ENCODE measurements around the gene PSMG3.
A peak's percentile ranks its signal among the peaks of the same experiment; 100 is the strongest.

The PSMG3 gene, protein sequence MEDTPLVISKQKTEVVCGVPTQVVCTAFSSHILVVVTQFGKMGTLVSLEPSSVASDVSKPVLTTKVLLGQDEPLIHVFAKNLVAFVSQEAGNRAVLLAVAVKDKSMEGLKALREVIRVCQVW

DNA sequence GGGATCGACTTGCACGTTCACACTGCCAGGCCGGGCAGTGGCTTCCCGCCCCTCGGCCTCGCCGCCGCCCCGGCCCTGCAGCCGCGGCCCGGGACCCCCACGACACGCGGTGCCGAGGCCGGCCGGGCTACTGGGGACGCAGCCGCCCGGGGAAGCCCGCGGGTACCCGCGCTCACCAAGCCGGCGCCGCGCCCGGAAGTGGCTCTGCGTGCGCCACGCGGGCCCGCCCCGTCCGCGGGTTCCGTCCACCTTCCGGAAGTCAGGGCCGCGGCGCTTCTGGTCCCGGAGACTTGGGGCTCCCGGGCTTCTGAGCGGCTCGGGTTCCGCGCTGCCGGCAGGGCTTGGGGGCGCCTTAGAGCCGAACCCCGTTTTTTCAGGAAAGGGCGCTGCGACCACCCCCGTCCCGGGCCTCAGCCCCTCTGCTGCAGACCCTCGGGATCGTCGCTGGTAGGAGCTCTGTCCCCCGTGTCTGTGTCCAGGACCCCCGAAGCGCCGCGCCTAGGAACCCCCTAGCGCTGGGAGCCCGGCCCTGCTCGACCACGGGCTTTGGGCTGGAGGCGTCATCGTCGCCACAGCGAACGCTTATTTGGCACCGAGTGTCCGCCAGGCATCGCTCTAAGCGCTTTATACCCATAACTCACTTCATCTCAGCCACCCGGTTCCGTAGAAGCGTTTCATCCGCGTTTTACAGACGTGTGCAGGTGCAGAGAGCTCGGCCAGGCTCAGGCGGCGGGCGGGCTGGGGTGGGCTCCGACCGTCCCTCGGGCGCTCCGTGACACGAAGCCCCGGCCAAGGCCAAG, at the start of gene PSMG3:
TSS of gene PSMG3 (minus strand) at position 200 of the 800 bp plus-strand sequence. CDS start 693 bp downstream, outside the sequence.
- peak; percentile 79 for DNase-seq (ENCODE audit: low read depth, low spot score)

DNA sequence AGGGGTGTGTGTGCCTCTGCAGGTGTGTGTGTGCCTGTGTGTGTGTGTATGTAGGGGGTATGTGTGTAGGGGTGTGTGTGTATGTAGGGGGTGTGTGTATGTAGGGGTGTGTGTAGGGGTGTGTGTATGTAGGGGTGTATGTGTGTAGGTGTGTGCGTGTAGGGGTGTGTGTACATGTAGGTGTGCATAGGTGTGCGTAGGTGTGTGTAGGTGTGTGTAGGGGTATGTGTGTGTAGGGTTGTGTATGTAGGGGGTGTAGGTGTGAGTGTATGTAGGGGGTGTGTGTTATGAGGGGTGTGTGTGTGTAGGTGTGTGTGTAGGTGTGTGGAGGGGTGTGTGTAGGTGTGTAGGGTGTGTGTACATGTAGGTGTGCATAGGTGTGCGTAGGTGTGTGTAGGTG, 48.6 kb upstream of the PSMG3 start:
- no peak for DNase-seq (ENCODE audit: low read depth, low spot score)

DNA sequence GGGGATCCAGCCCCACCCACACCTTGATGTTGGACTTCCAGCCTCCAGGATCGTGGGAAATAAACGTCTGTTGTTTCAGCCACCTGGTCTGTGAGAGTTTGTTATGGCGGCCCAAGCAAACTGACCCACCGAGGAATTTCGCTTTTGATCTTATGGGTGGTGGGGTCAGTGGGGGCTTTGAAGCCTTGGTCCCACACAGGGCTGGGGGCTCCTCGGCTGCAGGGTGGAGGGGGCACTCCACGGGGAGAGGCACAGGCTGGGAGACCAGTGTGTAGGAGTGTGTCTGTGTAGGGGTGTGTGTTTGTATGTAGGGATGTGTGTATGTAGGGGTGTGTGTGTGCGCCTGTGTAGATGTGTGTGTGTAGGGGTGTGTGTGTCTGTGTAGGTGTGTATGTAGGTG, 48.1 kb upstream of the PSMG3 start:
- DNase-seq (ENCODE audit: low read depth, low spot score) = no peak

DNA sequence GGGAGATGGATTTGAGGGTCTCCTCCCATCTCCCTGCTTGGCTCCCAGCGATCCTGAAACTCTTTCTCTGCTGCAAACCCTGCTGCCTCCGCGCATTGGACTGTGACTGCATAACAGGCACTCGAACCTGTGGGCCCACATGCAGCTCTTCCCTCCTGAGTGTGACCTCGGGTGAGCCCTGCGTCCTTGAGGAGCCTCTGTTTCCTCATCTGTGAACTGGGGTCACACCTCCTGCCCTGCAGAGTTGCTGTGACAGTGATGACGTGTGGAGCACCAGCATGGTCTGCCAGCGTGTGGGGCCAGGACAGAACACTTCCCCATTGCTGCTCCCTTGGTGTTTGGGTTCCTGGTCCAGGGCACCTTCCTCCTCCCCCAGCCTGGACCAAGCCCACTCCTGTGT, 46.9 kb upstream of the PSMG3 start:
- DNase-seq (ENCODE audit: low read depth, low spot score) = no peak

DNA sequence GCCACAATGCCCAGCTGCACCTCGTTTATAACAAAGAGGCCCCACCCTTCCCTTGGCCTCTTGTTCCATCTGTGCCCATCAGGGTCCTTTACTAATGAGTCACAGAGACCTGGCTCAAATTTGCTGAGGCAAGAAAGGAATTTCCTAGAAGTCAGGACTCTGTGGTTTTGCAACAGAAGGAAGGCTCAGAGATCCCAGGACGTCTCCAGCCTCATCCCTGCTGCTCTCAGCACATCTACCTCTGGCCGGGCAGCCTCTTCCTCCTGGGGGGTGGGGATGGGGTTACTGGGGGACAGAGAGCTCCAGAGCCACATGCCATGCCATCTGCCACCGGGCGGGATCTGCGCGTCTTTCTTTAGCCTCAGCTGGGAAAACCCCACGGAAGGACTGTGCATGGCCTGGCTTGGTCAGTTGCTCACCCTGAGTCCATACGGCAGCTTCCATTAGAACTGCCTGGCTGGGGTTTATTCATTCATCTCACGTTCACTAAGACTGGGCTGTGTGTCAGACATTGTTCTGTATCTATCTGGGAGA, 41.9 kb upstream of the PSMG3 start:
- DNase-seq (ENCODE audit: low read depth, low spot score) = no peak

DNA sequence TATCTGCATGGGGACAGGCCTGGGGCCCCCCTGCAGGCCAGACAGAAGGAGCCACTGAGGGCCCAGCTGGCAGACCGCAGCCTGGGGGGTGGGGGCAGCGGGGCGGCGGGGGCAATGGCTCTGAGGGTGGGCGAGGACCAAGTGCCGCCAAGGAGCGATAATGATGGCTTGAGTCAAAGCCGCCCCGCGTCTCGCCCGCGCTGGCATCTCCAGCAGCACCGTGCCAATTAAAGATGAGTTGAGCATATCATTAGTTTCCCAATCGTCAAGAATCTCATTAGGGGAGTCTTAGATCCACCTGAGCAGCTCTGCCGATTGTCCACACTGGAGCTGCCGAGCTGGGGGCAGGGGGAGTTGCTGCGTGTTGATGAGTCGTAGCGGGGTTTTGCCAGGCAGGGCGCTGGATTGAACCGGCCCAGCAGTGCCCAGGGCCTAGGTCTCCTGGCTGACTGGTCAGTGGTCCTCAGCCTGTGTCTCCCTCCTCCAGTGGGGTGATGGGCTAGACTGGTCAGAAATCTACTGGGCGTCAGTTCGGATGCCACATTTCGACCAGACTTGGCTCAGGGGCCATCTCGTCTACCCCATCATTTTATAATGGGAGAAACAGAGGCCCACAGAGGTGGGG, 41.0 kb upstream of the PSMG3 start:
- DNase-seq (ENCODE audit: low read depth, low spot score) = no peak

DNA sequence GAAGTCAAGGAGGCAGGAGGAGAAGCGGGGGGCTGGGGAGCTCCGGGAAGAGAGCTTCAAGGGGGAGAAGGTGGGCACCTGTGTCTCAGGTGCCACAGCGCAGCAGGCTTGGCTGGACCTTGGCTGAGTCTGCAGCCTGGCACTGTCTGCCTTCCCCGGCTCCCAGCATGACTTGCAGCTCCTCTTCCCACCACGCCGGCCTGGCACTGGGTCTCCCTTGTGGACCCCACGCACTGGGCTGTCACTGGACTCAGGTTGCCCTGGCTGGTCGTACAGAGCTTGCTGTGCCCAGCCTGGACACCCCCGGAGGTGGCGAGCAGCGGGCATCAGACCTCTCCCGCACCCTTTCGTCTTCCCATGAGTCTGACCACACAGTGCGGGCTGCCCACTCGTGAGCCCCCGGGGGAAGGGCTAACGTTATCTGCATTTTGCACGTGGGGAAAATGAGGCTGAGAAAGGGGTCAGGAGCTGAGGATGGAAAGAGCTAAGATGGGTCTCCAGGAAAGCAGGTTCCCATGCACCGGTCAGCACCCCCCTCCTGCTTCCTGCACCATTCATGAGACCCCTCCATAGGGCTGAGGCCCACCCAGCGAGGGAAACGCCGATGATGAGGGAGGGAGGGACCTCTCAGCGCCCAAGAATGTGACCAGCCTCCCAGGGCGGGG, 40.3 kb upstream of the PSMG3 start:
- no peak for DNase-seq (ENCODE audit: low read depth, low spot score)

DNA sequence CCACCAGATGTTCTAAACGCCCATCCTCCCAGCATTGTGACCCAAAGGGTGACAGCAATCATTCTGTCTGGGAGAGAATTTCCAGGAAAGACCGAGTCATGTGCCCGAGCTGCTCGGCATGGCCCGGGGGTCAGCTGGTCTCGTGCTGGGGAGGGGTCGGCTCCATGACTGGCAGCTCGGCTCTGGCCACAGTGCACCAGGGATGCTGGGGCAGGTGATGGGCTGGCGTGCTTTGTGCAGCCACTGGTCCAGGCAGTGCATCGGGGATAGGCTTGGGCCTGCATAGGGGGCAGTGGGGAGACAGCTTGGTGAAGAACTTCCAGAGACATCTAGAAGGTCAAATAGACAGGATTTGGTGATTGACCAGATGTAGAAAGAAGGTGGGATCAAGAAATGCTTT, 39.2 kb upstream of the PSMG3 start:
- no peak for DNase-seq (ENCODE audit: low read depth, low spot score)

DNA sequence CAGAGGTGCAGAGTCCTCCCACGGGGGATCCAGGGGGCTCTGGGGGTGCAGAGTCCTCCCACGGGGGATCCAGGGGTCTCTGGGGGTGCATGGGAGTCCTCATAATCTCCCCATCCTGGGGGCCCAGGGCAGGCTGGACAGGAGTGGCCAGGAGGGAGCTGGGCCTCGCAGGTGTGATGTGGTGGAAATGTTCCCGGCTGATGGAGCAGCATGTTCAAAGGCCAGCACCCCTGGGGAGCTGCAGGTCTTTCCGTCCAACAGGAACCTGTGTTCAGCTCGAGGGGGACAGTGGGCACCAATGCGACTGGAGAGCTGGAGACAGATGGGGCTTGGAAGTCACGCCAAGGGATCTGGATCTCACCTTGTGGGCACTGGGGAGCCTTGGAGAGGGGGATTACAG, 38.5 kb upstream of the PSMG3 start:
- no peak for DNase-seq (ENCODE audit: low read depth, low spot score)

DNA sequence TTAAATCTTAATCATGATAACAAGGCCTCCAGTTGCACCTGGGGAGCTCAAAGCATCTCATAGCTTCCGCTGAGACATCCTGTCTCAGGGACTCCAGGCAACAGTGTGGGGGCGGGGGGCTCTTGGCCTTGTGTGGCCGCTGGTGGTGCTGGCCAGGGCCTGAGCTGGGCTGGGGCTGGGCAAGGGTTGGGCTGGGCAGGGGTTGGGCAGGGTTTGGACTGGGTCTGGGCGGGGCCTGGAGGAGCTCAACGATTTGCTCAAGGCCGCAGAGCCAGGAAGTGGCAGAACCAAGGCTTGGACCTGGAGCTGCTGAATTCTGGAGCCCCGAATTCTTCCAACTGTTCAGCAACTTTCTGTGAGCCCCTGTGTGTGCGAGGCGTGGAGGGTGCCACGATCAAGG, 37.9 kb upstream of the PSMG3 start:
- DNase-seq (ENCODE audit: low read depth, low spot score) = no peak

DNA sequence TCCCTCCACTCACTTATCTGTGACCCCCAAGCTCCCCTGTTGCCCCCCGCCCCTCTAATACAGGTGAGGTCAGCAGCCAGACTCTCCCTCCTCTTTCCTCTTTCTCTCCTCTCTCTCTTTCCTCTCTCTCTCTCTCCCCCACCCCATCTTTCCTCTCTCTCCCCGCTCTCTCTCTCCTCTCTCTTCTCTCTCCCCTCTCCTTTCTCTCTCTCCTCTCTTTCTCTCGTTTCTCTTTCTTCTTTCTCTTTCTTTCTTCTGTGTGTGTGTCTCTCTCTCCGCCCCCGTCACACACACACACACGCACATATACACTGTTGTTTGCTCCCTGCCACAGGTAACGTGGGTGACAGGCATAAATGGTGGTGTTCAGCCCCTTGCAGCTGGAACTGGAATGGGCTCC, 37.2 kb upstream of the PSMG3 start:
- no peak for DNase-seq (ENCODE audit: low read depth, low spot score)

DNA sequence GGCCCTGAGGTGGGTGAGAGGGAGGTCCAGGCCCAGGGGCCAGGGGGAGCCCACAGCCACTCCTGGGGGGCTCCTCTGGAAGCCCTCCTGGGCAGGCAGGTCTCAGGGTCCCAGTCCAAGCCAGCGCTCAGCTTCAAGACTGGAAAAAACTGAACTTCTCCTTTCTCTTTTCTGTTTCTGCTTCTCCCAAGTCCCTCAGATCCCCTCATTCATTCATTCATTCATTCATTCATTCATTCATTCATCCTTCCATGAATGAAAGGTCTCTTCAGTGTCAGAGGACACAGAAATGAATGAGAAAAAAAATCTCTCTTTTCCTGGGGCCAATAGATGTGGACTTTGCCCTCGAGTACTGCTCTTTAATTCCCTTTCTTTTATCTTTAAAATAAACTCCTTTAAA, 34.6 kb upstream of the PSMG3 start:
- DNase-seq (ENCODE audit: low read depth, low spot score) = no peak

DNA sequence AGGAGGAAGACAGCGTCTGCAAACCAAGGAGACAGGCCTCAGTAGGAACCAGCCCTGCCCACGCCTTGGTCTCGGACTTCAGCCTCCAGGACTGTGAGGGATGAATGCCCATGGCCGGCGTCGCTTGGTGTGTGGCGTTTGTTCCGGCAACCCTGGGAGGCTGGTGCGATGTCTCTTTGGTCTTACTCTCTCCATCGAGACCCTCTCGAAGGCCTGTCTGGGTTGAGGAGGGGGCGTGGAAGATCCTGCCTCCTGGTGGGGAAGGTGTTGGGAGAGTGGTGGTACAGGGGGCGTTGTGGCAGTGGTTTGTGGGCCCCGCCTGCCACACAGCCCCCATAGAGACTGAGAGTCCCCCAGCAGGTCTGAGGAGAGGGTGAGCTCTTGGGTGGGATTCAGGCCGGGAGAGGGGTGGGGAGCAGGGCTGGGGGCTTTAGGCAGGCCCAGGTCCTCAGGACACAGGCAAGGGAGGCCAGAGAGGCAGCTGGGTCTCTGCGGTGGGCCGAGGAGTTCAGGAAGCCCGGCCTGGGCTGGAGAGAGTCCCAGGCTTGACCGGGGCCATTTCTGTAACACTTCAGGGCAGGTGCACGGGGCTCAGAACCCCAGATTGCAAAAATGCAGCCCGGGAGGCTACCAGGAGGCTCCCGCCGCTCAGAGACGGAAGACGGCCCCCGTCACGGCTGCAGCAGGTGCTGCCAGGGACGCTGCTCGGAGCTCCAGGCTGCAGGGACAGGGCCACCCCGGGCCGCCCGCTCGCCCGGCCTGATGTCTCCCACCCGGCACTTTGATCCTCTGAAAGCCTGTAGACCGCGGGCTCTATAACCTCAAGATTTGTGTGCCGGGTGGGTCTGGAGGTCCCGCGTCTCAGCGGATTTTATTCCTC, 33.8 kb upstream of the PSMG3 start:
- no peak for DNase-seq (ENCODE audit: low read depth, low spot score)

DNA sequence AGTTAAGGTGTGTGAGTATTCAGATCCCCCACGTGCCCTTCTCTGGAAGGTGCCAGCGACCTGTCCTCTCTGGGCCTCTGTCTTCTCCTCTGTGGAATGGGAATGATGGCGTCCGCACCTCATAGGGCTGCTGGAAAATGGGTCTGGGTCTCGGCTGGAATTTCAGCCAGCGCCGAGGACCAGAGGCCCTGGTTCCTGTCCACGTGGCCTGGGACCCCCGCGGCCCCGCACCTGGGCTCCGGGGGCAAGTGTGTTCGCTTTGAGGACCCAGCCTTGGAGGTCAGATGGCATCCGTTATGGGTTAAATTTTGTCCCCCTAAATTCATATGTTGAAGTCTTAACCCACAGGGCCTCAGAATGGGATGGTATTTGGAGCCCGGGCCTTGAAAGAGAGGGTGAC, 32.6 kb upstream of the PSMG3 start:
- no peak for DNase-seq (ENCODE audit: low read depth, low spot score)

DNA sequence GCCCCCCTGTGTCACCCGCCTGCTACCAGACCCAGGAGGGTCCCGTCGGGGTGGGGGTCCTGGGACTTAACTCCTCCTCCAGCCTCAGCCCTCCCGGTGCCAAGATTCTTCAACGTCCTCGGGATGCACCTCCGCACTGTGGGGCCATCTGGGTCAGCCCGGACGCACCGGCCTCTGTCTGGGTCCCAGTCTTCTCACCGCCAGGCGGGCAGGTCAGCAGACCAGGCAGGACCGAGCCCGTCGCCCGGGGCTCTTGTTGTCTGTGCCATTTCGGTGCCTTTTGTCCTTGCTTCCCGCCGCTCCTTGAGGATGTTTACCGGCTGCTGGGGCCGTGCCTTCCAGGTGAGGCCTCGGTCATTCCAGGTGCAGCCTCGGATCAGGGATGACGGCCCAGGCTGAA, 32.1 kb upstream of the PSMG3 start:
- DNase-seq (ENCODE audit: low read depth, low spot score) = no peak

DNA sequence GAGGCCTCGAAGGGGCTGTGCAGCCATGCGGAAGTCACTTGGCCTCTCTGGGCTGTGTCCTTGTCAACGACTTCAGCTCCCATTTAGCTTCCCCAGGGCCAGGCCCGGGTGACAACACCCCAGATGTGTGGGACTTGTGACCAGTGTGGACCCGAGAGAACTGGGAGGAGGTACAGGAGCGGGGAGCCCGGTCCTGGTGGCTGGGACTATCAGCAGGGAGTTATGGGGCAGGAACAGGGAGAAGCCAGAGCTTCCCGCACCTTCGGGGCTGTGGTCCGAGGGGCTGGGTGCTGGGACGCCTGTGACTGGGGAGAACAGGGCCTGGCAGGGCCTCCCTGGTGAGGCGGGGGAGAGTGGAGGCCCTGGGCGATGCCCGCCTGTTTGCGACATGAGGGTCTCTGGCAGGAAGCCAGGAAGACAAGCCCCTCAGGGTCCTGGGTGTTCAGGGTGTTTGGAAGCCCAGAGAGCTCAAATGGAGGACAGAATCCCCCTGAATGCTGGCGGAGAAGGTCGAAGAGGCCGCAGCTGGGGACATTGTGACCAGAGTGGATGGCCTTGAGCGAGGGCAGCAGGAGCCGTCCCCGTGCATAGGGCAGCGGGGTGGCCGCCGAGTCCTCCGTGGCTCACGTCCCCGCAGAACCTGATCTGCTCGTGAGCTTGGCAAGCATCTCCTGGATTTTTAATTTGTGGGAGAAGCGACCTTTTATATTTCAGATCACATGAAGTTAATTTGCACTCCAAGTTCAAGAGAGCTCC, 30.0 kb upstream of the PSMG3 start:
- DNase-seq (ENCODE audit: low read depth, low spot score) = no peak

DNA sequence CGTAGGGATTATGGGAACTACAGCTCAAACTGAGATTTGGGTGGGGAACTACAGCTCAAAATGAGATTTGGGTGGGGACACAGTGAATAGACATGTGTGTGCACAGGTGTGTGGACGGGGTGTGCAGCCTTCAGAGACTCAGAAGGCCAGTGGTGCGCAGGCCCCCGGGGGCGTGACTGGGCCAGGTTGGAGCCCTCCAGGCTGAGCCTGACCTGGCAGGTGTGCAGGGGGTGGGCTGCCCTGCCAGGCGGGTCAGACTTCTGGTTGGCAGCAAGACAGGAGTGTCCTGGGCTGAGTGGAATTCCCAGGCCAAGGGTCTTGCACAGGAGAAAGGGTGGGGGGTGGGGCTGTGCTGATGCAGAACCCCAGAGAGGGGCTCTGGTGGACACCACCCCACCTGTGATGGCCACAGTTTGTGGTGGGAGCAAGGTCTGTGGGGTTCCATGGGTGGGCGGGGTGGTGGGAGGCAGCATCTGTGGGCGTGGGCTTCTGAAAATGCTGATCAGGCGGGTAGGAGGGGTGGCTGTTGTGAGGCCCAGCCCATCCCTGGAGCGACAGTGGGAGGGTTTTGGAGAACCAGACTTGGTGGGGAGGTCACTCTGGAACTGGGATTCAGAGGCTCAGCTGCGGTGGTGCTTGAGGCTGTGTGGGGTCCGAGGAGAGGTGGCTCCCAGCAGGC, 29.3 kb upstream of the PSMG3 start:
- DNase-seq (ENCODE audit: low read depth, low spot score) = no peak

DNA sequence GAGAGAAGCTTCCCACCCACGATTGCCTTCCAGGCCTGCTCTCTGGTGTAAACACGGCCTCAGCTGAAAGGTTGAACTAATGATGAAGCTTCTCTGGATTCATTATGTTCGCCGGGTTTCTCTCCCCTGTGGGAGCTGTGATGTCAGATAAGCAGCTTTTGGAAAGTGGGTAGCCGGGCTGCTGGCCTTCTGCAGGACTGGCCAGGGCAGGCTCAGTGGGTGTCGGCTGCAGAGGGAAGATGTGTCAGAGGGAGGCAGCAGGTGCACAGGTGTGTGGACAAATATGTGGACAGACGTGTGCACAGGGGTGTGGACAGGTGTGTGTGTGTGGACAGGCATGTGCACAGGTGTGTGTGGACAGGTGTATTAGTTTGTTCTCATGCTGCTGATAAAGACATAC, 28.5 kb upstream of the PSMG3 start:
- no peak for DNase-seq (ENCODE audit: low read depth, low spot score)

DNA sequence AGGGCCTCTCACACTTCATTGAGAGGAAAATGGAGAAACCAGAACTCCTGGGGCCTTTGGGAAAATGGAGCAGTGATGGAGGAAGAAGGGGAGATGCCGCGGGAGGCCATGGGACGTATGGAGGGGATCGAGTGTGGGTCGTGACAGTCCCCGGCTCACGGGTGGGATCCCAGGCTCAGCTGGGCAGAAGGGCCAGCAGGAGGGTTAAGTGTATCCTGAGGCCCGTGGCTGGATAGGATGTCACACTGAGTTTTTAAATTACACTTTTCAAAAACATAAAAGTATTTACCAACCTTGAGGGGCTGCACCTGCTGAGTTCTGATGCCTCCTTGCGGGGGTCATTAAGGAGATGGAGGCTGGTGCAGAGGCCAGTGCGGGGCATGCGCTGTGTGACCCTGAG, 28.0 kb upstream of the PSMG3 start:
- DNase-seq (ENCODE audit: low read depth, low spot score) = no peak

Measured in ELF-1 (cell line).